ENCODE measurements around the gene TSHZ2. TPM values are rescaled to one million over a fixed set of nuclear protein-coding genes. Genes with fewer than 3 reads are reported as not detected.

The TSHZ2 gene
- total and polyA plus RNA-seq, 9 of the 15 experiments (the other 6 are each of a cell fraction or from before 2014, with no cell fraction given) = 0.03 to 0.20 (median 0.05) TPM; not detected in 4

DNA sequence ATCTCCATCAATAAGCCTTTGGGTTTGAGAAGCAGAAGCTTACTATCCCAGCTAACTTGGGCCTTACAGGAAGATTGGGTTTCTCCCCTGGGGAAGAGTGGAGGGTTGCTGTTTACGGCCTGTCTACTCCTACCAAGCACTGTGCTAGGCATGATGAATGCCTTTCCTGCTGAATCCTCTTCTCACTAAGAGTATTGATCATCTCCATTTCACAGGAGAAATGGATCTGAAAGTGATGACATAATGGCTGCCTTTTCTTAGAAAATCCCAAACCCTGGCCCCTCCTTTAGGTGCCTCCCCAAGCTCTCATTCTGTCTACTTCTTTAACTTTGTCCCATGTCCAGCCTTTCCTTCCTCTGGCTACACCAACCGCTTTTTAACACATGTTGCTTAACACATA, 66.1 kb downstream of the TSHZ2 start:
- no peaks in the 10 kb centered on the region for H3K79me2 ChIP-seq (ENCODE audit: control insufficient read depth, insufficient read depth, low read length)
- no peak overlapping the region for H3K4me2 ChIP-seq (ENCODE audit: insufficient read depth, low read length)
- in situ Hi-C loops (cut with MboI) = no loop called here
- H3K9me3 ChIP-seq (replicated peaks; ENCODE audit: control insufficient read depth, insufficient read depth, low read depth, low read length) = no peaks in the 10 kb centered on the region
- no peaks in the 10 kb centered on the region for H3K9me1 ChIP-seq (ENCODE audit: control insufficient read depth, insufficient read depth, low read length)
- intact Hi-C loops (cut with micrococcal nuclease) = no loop called here
- ChIA-PET CTCF (ENCODE audit: low intra/inter-chr PET ratio) (no interaction called here), POLR2A (interaction anchor here (0.7 kb wide), 1 partner anchor 9 kb away, joined by 3 read pairs; no protein-coding TSS in a partner anchor)
- BruUV-seq (replicated peaks) = no TSS peak
- TF ChIP-seq FUS (optimal IDR thresholded peaks at IDR 0.05; ENCODE audit: low read depth, low read length) = no peak
- TF ChIP-seq GABPB2 (CRISPR knock-in tag; conservative IDR thresholded peaks at IDR 0.05) = no peak
- TF ChIP-seq SOX6 (IDR thresholded peaks at IDR 0.05) = no peak
- TF ChIP-seq, protein P1, sequence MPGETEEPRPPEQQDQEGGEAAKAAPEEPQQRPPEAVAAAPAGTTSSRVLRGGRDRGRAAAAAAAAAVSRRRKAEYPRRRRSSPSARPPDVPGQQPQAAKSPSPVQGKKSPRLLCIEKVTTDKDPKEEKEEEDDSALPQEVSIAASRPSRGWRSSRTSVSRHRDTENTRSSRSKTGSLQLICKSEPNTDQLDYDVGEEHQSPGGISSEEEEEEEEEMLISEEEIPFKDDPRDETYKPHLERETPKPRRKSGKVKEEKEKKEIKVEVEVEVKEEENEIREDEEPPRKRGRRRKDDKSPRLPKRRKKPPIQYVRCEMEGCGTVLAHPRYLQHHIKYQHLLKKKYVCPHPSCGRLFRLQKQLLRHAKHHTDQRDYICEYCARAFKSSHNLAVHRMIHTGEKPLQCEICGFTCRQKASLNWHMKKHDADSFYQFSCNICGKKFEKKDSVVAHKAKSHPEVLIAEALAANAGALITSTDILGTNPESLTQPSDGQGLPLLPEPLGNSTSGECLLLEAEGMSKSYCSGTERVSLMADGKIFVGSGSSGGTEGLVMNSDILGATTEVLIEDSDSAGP (CRISPR knock-in tag; IDR thresholded peaks at IDR 0.05) = no peak
- no peak for TF ChIP-seq TEAD4 (IDR thresholded peaks at IDR 0.05; ENCODE audit: low read length)
- TF ChIP-seq TEAD4 (CRISPR knock-in tag; IDR thresholded peaks at IDR 0.05; ENCODE audit: borderline replicate concordance) = no peak
- TF ChIP-seq, protein P2, sequence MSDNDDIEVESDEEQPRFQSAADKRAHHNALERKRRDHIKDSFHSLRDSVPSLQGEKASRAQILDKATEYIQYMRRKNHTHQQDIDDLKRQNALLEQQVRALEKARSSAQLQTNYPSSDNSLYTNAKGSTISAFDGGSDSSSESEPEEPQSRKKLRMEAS (CRISPR knock-in tag; IDR thresholded peaks at IDR 0.05) = no peak
- 0% methylated on average over 2 of the region's 2 CpGs for WGBS (ENCODE audit: insufficient coverage, low coverage, missing lambda C conversion rate)
- no peaks in the 10 kb centered on the region for H4K20me1 ChIP-seq (replicated peaks; ENCODE audit: control insufficient read depth, insufficient read depth, low read length)
- H3K36me3 ChIP-seq (ENCODE audit: control insufficient read depth, insufficient read depth, low read length) = no peaks in the 10 kb centered on the region
- H2AFZ ChIP-seq (ENCODE audit: low read depth, low read length) = no peak overlapping the region
- FAIRE-seq (no peak), DNase-seq (ENCODE audit: extremely low read depth in 1 of 4, low spot score in 3 of 4) (no peak), ATAC-seq (no peak)
- H3K27me3 ChIP-seq (ENCODE audit: control insufficient read depth in 2 of 2, insufficient read depth in 2 of 2, low read length in 2 of 2) = peaks cover 6 to 8% of the 10 kb centered on the region in 2 experiments
- H3K27ac ChIP-seq (ENCODE audit: extremely low read depth, low read depth, low read length) = no peak overlapping the region
- H3K4me3 ChIP-seq = no peak overlapping the region
- no peak overlapping the region for H3K9ac ChIP-seq (ENCODE audit: insufficient read depth in 1 of 2, low read depth in 2 of 2, low read length in 2 of 2)
- no peaks in the 10 kb centered on the region for H3K4me1 ChIP-seq (replicated peaks in 1 of 2; ENCODE audit: control insufficient read depth in 2 of 2, insufficient read depth in 2 of 2, low read length in 2 of 2)
